ENCODE data around the gene HDAC11.
"Not testable (repeated sequence)": the region's sequence is repeated elsewhere in the genome, so short reads cannot be mapped to it uniquely, and the experiment has no call there.

The HDAC11 gene

DNA sequence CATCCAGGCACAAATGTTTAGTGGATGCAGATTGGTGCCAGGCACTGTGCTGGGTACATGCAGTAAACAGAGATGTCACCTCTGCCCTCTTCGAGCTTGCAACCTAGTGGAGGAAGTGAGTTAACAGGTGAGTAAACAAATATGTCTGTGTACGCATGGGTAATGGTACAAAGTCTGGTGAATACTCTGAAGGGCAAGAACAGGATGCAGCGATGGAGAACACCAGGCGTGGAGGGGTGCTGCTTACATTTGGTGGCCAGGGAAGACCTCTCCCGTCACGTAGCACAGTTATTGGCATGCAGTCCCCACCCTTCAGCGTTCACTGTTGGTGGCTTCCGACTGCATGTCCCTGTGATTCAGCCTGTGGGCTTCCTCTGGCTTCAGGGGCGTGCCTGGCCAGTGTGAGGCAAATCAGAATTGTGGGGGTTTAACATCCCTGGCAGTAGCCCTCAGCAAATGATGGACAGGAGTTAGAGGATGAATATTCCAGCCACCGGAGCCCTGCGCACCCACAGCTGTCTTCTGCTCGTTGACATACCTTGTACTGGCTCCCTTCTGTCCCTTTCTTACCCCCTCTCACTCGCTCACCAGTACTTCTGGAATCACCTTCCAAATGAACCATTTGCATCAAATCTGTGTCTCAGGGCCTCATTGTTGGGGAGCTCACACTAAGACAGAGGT lies 9.1 kb upstream of the HDAC11 start:
- no peak for DNase-seq (ENCODE audit: low read depth)

DNA sequence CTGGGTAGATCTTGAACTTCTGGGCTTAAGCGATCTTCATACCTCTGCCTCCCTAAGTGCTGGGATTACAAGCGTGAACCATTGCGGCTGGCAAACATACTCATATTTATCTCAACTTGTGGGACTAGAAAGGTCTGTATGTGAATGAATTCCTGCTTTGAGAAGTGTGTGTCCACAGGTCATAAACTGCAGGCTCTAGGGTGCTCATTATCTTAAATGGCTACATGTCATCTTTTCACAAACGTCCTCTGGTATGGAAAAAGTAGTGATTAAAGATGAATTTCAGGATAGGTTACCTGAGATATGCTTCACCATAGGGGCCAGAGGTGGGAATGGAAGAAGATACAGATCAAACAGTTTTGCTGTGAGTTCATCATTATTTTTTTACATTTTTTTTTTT lies 7.8 kb upstream of the HDAC11 start:
- DNase-seq (ENCODE audit: low read depth) = no peak

DNA sequence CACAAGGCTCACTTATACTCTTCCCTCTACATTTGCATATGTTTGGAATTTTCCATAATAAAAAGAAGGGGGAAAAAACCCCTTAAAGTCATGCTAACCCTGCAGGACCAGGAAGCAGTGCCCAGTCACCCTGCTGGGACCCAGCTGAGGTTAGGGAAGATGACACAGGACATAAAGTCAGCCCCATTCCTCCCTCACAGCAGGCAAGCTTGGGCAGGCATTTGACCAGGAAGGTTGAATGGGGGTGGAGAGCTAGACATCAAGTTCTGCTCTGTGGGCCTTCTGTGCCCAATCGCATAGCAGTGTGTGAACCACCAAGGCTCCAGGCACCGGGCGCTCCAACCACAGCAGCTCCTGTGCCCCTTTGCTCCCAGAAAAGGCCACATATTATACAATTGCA lies 7.1 kb upstream of the HDAC11 start:
- no peak for DNase-seq (ENCODE audit: low read depth)

DNA sequence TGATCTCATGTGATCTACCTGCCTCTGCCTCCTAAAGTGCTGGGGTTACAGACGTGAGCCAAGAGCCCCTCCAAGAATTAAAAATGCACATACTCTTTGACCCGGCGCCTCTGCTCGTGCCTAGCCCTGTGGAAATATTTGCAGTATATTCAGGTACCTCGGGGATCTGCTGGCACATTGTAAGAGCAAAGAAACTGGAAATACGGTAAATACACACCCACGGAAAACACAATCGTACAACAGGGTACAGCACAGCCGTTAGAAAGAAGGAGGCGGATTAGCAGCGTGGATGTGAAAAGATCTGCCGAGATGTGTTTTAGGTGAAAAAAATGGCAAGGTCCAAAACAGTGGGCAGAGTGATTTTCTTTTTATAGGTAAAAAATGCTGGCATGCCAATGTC lies 6.1 kb upstream of the HDAC11 start:
- no peak for DNase-seq (ENCODE audit: low read depth)

DNA sequence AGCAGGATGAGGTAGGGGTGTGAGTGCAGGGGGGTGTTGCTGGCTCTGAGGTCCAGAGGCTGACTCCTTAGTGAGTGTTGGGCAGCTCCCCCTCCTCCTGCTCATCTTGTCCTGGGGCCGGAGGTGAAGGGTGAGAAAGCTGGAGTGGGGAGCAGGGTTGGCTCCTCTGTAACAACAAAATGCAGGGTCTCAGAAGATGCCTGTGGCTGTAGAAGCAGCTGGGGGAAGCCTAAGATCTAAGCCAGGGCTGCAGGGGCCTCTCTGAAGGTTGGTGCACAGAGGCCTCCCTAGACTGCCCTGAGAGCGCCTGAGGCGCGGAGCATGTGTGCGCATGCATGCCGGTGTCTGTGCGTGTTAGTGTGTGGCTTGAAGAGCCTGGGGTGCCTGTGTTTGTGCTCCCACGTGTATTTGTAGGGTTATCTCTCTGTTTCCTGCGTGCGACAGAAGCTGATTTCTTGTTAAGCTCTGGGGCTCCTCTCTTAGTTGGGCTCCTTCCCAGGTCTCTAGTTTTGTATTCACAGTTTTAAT lies 5.3 kb upstream of the HDAC11 start:
- no peak for DNase-seq (ENCODE audit: low read depth)

DNA sequence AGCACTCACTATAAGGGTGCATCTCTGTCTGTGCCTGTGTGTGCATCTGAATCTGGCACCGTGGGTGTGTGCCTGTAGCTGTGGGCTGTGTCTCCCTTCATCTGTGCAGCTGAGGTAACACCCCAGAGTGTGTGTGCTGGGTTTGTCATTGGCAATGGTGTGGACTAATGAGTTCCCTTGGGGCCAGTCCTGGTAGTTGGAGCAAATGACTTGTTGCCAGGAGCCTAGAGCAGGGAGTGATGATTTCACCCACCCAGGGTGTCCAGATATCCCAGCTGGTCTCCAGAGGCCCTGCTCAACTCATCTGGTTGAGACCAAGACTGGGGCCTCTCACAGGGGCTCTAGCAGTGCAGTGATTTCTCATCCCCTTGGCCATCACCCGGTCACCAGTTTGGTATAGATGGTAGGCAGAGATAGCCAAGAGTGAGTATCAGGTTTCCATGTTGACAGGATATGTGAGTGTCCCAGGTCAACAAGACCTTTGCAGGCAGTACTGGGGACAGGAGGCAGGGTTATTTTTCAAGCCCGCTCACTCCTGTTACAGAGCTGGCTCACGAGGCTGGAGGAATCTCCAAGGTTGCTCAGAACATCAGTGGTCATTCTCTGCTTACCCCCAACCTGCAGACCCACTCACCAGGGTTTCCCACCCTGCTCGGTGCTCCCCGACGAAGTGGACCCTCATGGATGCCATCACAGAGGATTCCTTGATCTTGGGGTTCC lies 4.1 kb upstream of the HDAC11 start:
- DNase-seq (ENCODE audit: low read depth) = no peak

DNA sequence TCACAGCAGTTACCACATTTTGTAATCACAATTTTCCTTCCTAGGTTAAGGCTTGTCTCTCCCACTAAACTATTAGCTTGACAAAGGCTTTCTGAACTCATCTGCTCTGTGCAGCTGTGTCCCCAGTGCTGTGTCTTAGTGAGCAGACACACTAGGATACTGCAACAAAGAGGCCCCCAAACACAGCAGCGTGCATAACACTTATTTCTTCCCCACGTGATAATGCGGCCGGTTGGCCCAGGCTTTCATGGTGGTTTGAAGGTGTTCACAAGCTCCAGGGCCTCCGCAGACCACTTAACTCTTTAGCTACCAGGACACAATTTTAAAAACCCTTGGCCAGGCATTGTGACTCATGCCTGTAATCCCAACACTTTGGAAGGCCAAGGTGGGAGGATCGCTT lies 2.2 kb upstream of the HDAC11 start:
- DNase-seq (ENCODE audit: low read depth) = no peak

DNA sequence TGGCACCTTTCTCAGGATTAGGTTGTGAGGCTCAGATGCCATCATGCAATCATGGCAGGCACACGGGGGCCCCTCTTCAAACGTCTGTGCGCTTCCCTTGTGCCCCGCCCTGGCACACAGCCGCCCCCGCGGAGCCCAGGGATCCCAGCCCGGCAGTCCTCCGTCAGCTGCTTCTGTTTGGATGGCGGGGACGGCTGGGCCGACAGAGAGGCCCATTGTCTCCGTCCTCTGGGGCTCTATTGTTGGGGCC lies 849 bp upstream of the HDAC11 start:
- DNase-seq (ENCODE audit: low read depth) = no peak

DNA sequence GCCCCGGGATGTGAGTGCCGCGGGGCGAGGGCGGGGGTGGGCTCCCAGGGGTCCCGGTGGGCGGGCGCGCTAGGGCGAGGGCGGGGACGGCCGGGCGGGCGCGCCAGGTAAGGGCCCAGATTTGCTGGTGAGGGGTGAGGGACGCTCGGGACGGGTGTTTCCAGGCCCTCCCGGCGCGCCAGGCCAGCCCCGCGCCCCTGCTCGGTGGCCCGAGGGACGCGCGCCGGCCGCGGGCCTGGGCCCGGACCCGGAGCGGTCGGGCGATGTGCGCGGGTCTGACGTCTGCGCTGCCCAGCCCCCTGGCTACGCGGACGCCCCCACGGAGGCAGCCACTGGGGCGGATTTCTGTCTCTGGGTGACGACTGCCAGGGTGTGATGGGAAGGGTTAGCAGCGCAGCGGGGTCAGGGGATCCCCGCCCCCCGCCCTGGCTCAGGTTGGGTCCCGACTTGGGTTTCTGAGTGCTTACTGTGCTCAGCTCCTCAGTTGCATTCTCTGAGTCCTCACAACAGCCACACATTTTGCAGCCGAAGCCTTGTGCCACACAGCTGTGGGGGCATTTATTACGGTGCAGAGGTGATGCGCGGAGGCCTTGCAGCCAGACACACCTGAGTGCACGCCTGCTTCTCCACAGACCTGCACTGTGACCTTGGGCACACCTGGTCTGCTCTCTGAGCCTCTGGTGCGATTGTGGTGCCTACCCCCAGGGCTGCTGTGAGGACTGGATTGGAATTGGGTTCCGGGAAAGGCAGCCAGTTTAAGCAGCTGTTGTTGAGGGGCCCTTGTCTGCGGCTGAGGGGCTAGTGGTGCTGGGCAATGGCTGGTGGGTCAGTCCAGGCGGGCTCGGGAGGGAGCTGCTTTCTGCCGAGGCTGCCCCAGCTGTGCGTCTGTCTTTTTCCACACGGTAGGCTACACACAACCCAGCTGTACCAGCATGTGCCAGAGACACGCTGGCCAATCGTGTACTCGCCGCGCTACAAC lies 523 bp downstream of the HDAC11 start:
- DNase-seq (ENCODE audit: low read depth) = no peak

DNA sequence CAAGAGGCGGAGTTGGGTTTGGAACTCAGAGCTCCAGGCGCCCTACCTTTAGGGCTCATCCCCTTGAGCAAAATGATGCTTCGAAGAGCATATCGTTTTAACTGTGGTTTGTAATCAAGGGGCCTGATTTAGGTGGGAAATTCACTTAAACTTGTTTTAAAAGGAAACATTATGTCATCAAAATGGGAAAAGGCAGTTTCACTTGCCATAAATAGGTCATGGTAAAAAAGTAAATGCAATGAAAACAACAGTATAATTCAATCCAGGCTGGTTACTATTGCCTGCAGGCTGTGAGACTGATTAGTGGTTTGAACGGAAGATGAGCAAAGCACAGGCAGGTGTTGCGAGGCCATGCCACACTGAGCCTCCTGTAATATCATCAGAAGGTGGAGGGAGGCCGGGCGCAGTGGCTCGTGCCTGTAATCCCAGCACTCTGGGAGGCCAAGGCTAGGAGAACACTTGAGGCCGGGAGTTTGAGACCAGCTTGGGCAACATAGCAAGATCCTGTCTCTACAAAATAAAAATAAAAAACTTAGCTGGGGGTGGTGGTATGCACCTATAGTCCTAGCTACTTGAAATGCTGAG lies 2.1 kb downstream of the HDAC11 start:
- no peak for DNase-seq (ENCODE audit: low read depth)

DNA sequence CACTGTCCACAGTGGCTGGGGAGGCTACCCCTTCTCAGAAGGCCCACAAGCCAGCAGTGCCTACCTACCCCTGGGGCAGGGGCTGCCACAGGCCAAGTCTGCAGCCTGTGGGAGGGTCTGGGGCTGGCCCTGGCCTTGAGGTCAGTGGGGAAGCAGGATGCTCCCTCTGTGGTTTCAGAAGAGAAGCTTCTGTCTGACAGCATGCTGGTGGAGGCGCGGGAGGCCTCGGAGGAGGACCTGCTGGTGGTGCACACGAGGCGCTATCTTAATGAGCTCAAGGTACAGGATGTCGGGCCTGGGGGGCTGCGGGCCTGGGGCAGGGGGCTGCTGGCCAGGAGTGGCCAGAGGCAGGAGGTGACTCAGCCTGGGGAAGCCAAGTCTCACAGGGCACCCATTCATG lies 3.2 kb downstream of the HDAC11 start:
- no peak for DNase-seq (ENCODE audit: low read depth)

DNA sequence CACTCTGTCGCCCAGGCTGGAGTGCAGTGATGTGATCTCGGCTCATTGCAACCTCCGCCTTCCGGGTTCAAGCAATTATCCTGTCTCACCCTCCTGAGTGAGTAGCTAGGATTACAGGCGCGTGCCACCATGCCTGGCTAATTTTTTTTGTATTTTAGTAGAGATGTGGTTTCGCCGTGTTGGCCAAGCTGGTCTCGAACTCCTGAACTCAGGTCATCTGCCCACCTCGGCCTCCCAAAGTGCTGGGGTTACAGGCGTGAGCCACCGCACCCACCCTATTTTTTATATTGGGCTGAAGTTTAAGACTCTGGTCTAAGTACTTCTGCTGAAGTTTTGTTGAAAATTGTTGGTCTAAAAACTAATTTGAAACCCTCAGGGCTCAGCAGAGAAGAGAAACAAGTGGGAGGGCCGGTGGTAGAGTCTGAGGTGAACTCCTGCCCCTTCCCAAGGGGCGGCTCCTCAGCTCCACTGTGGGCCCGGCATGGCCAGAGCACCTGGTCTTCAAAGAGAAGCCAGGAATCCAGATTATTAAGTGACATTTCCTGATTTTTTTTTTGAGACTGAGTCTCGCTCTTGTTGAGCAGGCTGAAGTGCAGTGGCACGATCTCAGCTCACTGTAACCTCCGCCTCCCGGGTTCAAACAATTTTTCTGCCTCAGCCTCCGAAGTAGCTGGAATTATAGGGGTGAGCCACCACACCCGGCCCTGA lies 4.0 kb downstream of the HDAC11 start:
- no peak for DNase-seq (ENCODE audit: low read depth)

DNA sequence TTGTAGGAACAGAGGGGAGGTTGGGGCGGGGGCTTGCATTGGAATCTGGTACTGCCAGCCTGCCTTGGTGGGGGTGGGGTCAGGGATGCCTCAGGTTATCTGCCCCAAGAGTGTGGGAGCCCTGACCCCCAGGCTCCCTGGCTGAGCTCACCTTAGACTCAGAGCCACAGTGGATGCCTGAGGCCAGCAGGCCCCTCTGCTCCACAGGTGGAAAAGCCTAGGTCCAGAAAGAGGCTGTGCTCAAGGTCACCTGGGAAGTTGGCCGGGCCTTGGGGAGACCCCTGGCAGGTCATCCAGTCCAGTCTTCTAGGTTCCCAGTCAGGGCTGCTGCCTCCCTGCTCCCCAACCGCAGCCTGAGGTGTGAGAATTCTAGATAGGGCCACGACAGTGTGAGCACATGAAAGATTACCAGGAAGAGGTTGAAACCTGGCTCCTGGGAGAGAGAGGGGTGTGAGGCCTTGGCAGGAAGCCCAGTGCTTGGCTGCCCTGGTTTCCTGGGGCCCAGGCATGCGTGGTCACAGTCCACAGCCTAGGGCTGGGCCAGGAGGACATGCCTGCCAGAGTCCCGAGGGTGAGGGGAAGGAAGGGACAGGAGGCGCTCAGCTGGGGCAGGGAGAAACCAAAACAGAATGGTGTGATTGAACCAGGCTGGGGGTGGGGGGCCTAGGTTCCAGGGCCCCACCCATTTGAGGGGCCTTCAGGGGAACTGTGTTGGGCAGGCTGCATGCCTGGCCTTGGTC lies 4.9 kb downstream of the HDAC11 start:
- DNase-seq (ENCODE audit: low read depth) = no peak

DNA sequence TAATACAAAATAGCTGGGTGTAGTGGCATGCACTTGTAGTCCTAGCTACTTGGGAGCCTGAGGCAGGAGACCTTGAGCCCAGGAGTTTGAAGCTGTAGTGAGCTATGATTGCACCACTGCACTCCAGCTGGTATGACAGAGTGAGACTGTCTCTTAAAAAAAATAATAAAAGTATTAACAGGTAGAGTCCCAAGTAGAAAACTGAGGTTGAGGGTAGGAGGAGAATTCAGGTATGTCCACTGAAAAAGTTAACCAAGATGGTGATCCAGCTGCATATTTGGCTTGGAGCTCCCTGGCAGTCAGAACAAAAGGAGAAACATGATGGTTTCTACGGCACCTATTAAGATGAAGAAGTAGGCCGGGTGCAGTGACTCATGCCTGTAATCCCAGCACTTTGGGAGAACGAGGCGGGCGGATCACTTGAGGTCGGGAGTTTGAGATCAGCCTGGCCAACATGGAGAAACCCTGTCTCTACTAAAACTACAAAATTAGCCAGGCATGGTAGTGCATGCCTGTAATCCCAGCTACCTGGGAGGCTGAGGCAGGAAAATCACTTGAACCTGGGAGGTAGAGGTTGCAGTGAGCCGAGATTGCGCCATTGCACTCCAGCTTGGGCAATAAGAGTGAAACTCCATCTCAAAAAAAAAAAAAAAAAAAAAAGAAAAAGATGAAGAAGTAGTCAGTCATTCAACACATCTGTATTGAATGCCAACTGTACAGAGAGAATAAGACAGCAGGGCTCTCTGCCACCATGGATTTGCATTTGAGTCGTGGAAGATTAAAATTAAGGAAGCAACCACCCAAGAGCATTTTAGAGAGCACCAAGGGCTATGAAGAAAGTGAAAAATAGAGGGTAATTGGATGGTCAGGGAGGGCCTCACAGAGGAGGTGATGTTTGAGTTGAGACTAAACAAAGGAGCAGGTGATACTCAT lies 5.8 kb downstream of the HDAC11 start:
- DNase-seq (ENCODE audit: low read depth) = not testable (repeated sequence)

DNA sequence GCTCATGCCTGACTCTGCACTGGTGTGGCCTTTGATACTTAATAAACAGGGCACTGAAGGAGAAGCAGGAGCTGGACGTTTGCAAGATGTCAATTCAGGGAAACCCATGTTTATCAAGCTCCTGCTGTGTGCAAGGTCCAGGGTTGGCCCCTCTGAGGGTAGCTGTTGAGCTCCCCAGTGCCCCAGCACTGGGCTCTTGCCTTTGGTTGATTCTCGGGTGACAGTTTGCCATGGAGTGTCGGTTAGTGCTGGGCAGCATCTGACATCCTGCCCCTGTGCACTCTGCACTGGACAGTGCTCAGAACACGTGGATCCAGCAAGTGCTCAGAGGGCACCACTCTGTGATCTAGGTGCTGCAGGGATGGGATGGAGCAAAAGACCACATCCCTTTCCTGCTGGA lies 7.3 kb downstream of the HDAC11 start:
- DNase-seq (ENCODE audit: low read depth) = no peak

DNA sequence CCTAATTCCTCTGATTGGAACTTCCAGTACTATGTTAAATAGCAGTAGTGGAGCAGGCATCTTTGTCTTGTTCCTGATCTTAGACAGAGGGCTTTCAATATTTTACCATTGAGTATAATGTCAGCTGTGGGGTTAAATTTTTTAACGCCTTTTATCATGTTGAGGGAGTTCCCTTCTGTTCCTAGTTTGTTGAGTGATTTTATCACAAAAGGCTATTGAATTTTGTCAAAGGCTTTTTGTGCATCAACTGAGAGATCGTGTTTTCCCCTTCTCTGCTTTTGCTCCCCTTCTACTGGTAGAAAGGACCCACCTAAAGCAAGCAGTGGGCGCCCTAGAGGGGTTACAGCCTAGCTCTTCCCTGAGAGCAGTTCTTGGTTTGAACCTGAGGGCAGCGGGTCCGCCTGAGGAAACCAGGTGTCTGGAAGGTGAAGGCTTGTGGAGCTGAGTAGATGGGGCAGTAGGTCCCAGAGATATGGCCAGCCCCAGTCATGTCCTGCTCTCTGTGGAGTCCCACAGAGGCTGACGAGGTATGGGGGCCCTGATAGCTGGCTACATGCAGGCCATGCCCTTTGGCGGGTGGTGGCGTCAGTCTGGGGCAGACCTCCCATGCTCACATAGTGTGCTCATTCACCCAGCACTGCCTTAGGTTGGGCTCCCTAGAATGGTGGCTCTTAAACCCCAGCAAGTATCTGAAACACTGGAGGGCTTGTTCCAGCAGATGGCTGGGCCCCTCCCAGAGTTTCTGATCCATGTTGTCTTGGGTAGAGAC lies 11.3 kb downstream of the HDAC11 start:
- no peak for DNase-seq (ENCODE audit: low read depth)

DNA sequence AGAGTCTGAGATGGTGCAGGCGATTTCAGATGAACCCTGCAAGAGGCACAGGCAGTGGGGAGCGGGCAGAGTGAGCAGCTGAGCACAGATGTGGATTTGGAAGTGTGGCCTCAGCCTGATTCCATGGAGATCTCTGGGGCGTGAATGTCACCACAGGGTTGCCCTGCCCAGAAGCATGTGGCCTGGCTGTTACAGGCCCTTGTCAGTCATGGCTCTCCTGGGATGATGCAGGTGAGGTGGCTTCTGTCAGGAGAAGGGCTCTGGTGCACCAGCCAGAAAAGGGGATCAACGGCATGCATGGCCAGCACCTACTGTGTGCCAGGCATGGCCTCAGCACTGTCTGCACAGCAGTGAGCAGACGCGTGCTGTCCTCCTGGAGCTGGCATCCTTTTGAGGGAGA lies 11.9 kb downstream of the HDAC11 start:
- DNase-seq (ENCODE audit: low read depth) = no peak

DNA sequence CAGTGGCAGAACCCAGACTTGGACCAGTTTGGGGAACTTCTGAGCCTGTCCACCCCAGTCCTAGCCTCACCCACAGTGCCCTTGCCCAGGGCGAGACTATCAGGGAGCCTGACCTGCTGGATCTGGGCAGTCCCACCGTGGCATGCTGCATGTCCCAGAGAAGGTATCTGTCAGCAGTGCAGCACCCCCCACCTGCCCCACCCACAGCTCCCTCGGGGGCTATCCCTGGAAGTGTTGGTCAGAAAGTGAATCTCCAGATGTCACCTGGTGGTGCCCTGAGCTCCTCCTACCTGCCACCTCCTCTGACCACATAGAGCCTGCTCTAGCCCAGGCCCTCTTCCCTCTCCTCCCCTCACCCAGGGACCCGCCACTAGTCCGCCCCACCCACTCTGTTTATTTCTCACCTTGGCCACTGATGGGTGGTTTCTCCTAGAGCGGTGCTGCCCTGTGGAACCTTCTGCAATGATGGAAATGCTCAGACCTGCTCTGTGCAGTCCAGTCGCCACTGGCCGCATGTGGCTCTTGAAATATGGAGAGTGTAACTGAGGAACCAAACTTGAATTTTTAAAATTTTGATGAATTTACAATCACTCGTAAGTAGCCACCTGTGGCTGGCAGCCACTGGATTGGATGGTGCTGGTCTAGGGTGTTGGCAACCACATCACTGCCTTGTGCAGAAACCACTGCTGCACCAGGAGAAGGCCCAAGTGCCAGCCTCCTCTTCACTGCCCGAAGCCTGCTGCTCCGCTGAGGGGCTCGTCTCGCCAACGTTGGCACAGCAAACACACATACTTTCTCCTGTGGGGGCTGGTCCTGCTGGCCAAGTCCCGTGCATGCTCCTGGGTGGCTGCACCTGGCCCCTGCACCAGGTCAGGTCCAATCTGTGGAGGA lies 13.1 kb downstream of the HDAC11 start:
- DNase-seq (ENCODE audit: low read depth) = no peak
